HG02884 (cell line): ENCODE data around the gene ARL13B.
A peak's percentile ranks its signal among the peaks of the same experiment; 100 is the strongest.
"Not testable (repeated sequence)": the region's sequence is repeated elsewhere in the genome, so short reads cannot be mapped to it uniquely, and the experiment has no call there.

ENCODE experiments used
- ATAC-seq: cut with Tn5 transposase; IDR thresholded peaks from one replicate; pipeline ENCODE4 v1.9.1; 2021; ENCODE audit warnings: mild to moderate bottlenecking, moderate library complexity; ENCODE audit not compliant: unreplicated experiment

Gene ARL13B

GRCh38 chr3:93992207-93992606, 12.3 kb downstream of the ARL13B start:
- ATAC-seq = no peak

DNA sequence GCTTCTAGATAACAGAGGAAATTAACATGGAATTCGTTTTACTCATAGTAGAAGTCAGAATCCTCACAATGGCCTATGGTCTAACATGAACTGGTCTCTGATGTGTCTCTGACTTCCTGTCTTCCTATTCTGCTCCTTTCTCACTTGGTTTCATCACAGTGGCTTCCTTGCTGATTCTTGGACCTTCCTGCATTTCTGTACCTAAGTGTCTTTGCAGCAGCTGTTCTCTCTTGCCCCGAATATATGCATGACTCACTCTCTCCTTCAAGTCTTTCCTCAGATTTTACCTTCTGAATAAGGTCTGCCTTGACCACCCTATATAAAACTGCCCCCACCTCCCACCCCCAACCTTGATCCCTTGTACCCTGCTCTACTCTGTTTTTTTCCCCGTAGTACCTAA, 14.1 kb downstream of the ARL13B start:
- ATAC-seq = no peak

DNA sequence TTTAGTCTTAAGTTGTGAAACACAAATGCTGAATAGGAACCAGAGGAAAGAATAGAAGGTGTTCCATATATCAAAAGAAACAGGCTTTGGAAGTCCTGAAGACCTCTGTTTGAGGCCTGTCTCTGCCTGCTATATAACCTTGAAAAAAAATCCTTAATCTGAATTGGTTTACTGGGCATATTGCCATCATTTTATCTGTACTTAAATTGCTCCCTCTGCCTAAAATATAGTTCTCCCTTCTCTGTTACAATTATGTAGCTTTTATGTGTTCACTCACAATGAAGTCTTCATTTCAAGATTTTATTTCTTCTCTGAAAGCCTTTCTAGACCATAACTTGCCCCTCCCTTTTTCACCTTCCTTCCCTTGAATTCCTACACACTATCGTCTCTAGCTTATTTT, 21.2 kb downstream of the ARL13B start:
- ATAC-seq = no peak

GRCh38 chr3:94001827-94002495, 22.0 kb downstream of the ARL13B start:
- no peak for ATAC-seq

DNA sequence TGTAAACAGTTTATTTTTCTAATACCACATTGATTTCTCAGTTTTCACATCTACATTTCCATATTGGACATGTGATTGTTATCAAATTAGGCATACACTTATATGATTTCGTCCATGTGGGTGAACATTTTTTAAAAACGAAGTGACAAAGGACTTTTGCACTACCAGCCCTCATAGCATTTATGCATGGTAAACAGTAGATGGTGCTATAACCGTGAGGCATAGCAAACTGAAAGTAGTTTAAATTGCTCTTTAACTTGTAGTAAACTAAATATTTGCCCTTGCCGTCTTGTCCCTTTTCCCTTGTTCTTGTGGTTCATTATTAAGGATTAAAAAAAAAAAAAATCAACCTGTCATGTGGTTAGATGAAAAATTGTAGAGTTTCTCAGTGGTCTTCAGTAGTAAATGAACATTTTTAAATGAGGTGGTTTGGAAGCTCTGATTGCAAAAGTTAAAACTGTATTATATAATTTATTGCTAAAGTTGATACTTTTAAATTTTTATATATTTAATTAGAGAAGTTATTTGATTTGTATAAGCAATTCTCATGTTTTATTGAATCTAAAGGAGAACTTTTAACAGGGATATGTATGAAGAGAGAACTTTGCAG, 24.5 kb downstream of the ARL13B start:
- peak; percentile 94 for ATAC-seq

DNA sequence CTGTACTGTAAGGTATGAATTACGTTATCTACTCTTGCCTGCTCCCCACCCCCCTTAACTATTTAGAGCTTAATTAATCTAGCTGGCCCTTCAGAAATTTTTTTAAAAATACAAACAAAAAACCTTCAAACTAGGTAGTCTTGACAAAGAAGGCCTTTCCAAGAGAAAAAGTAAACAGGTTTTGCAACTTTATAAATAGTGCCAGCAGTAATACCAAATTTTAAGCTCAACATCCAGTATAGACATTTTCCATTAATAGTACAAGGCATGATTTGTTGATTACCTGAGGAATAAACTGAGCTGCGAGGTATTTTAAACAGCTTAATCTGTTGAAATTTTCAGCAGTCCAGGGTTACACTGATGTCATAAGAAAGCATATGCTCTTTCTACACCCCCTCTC, 28.3 kb downstream of the ARL13B start:
- ATAC-seq = no peak

DNA sequence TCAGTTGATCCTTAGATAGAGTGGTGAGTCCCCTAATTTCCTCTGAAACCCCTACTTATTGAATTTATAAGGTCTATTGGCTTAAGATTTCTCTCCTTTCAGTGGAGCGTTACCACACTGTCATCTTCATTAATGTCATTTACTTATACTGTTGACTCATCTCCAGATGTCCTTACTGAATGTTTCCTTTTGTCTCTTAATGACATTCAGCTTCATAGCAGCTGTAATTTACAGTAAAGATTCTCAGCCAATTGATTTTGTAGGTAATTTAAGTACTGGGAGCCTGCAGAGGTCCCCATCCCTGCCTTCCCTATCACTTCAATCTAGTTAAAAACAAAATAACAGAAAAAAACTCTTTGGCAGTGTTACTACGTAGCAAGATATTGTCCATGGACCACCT, 29.7 kb downstream of the ARL13B start:
- ATAC-seq = no peak

GRCh38 chr3:94011233-94011711, 31.3 kb downstream of the ARL13B start:
- no peak for ATAC-seq

DNA sequence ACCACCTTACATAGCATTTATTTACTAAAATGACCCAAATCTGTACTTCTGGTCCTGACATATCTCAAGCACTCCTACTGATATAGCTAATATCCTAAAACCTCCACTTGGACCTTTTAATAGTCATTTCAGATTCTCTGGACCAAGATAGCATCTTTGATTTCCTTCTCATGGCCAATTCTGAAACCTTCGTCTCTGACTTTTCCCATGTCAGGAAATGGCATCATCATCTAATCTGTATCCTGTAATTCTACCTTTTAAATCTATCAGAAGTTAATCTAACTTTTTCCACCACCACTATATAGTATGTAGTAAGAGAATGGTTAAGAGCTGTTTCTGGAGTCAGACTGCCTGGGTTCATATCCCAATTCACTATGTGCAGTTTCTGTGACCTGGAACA, 32.2 kb downstream of the ARL13B start:
- ATAC-seq = no peak

- no peak for ATAC-seq
Observed at GRCh38 chr3:94015025-94015424, 35.1 kb downstream of the ARL13B start.

DNA sequence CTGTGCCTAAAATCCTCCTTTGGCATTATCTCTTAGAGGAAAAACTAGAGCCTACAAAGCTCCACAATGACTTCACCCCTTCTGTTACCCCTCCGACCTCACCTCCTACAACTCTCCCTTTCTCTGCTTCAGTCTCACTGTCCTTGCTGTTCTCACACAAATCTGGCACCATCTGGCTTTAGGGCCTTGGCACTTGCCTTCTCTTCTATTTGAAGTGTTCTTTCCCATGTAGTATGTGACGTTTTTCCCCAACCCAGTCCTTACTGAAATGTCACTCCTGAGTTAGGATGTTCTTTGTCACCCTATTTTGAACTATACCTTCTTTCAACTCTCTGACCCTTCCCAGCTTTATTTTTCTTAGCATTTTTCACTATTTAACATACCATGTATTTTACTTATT, 39.7 kb downstream of the ARL13B start:
- no peak for ATAC-seq

DNA sequence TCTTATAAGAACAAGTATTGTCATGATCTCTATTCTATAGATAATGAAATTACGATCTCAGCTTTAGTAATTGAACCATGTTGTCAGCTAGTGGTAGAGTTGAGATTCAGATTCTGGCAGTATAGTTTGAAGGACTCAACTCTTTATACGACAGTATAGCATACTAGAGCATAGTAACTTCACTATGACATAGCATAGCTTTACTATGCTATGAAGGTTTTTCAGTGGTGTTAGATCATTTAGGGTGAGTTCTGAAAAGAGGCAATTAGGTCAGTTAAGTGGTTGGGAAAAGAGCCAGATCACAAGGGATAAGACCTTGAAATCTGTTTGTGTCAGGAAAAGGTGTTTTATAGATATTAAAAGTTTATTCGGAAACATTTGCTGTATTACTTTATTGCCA, 40.3 kb downstream of the ARL13B start:
- ATAC-seq = no peak

DNA sequence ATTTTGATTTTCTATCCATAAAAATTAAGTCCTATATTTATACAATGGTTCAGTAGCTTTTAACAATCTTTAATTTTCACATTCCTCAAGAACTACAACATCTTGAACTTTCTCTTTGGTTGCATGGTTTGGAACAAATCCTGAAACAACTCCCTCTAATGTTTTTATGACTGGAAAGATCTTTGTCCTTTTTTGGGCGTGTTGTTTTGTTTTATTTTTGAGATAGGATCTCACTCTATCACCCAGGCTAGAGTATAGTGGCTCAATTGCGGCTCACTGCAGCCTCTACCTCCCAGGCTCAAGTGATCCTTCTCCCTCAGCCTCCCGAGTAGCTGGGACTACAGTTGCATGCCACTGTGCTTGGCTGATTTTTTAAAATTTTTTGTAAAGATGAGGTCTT, 44.4 kb downstream of the ARL13B start:
- no peak for ATAC-seq

GRCh38 chr3:94026623-94027022, 46.7 kb downstream of the ARL13B start:
- no peak for ATAC-seq

DNA sequence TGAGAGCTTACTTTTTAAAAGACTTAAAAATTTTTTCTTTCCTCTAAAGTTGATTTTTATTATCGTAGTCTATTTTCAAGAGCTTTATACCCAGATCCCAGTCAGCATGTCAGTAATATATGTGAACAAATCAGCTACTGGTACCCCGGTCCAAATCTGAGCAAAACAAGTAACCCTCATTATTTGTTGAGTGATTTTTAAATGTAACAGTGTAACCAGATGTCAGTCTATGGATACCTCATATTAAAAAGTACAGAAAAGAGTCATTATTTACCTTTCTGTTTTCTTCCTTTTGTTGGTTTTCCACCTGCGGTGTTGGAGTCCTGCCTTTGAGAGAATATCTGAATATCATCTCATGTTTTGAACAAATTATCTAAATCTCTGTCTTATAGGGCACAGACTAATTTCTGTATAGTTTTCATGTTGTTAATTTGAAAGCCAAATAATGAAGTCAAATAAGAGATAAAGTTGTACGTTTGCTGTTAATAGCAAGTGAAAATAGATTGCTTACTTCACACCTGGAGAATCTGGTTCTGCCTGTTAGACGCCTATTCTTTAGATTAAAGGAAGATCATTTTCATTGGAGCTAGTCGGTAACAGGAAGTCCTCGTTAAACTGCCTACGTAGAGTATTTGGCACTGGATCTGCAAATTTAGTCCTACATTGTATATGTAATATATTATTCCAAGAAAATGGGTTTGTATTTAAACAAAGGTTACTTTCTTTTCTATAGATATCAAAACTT, 48.3 kb downstream of the ARL13B start, which contains the start of gene STX19:
TSS of gene STX19 (minus strand) at position 505 of the 745 bp plus-strand sequence. CDS start 13,328 bp downstream, outside the sequence.
- ATAC-seq = no peak

DNA sequence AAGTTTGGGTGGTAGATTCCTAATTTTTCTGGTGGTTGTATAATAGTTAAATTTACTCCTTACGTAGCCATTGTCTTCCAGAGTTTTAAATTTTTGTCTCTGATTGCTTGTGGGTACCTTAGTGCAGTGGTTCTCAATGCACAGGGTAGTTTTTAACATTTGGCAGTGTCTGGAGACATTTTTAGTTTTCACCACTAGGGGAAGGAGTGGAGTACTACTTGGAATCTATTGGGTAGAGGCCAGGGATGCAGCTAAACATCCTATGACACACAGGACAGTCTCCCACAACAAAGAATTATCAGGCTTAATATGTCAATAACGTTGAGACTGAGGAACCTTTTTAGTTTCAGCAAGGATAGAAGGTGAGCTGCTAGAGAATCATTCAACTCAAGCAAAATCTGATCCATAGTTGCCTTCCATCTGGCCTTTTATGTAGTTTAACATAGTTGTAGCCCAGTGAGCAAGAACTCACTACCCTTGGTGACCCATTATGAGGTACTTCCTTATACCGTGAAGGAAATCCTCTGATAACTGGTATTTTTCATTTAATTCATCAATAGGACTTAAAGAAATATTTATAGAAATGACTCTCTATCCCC, 57.1 kb downstream of the ARL13B start:
- ATAC-seq = peak; percentile 87

GRCh38 chr3:94043285-94043684, 63.3 kb downstream of the ARL13B start:
- ATAC-seq = no peak

- not testable (repeated sequence) for ATAC-seq
Observed at GRCh38 chr3:94044100-94044936, 64.4 kb downstream of the ARL13B start.

DNA sequence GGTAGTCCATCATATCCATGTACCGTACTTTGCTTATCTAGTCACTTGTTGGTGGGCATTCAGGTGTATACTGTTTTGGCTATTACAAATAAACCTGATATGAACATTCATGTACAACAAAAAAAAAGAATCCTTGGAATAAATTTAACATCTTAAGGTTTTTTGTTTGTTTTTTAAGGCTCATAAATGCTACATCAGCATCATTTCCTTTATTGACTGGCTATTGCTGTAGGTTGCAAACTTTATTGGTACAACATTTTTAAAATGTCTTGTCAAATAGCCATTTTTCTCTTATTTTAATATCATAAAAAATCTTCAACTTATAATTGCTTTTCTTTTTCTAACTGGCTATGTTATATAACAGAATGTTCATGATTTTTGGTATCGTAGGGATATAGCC, 66.6 kb downstream of the ARL13B start:
- ATAC-seq = no peak

DNA sequence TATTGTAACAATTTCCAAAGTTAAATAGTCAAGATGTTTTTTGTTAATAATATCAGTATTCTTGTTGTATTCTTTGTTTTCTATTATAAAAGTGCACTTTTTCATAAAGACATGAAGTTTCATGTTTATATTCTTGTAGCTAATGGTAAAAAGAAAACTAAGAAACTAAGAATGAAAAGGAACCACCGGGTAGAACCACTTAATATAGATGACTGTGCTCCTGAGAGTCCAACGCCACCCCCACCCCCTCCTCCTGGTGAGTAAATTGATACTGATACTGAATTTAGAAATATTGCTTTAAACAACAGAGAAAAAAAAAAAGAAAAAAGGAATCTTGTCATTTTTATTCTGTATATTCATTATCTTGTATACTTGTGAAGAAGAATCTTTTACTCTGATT, 69.3 kb downstream of the ARL13B start:
- ATAC-seq = no peak

DNA sequence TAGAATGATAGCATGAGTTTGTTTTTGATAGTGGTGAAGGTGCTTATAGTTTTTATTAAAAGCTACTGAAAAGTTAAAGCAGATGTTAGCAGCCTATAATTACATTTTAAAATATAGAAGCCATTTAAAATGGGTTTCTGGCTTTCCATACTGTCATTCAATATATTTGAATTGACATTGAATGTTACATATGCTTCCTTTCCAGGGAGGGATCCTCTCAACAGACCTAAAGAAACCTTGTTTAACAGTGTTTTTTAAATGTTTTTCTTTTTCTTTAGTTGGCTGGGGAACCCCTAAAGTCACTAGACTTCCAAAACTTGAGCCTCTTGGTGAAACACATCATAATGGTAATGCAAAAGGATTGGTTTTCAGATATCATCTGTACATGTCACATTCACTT, 70.6 kb downstream of the ARL13B start:
- ATAC-seq = no peak
